SU-DHL-6 (cell line): Measurements from ENCODE around the gene TP63.

Experiments used
- H2AFZ ChIP-seq: fragments of 200-600 bp; sonication (generic); 2 replicates; pipeline ENCODE4 v1.6.1; 2014; ENCODE audit warnings: low read depth, mild to moderate bottlenecking, moderate library complexity, mixed read lengths, antibody characterized with exemption, low read length; ENCODE audit not compliant: severe bottlenecking
- H3F3A ChIP-seq: fragments of 200-600 bp; shearing (Covaris generic); 2 replicates; pipeline ENCODE4 v1.6.0; 2016; ENCODE audit warnings: antibody characterized with exemption, mild to moderate bottlenecking; ENCODE audit not compliant: insufficient read depth
- H3K27ac ChIP-seq: fragments of 200-600 bp; sonication (generic); 2 replicates; pipeline ENCODE4 v1.5.1; 2016; ENCODE audit warnings: low read depth, mild to moderate bottlenecking, low read length, moderate library complexity, mixed read lengths
- H3K27me3 ChIP-seq: fragments of 200-600 bp; sonication (generic), shearing (Covaris generic); 2 replicates; pipeline ENCODE4 v1.6.0; 2014; ENCODE audit warnings: mild to moderate bottlenecking, low read length
- H3K36me3 ChIP-seq: fragments of 200-600 bp; sonication (generic); 2 replicates; pipeline ENCODE4 v1.6.1; 2014; ENCODE audit warnings: mild to moderate bottlenecking, low read length, mixed read lengths
- H3K4me2 ChIP-seq: fragments of 300-600, 200-600 bp; shearing (Covaris generic), sonication (generic); 2 replicates; pipeline ENCODE4 v1.6.0; 2014; ENCODE audit warnings: low read length, low read depth, mild to moderate bottlenecking; ENCODE audit not compliant: poor library complexity, severe bottlenecking
- H3K4me3 ChIP-seq: fragments of 200-600 bp; sonication (generic); 2 replicates; pipeline ENCODE4 v1.5.1; 2014; ENCODE audit warnings: antibody characterized with exemption, low read length, mild to moderate bottlenecking, mixed read lengths; ENCODE audit not compliant: insufficient read depth, poor library complexity, severe bottlenecking
- H3K79me2 ChIP-seq: fragments of 200-600 bp; sonication (generic); 2 replicates; pipeline ENCODE4 v1.6.1; 2014; ENCODE audit warnings: mild to moderate bottlenecking, low read length, moderate library complexity; ENCODE audit not compliant: insufficient read depth
- H3K9ac ChIP-seq: fragments of 200-600 bp; sonication (generic); 2 replicates; pipeline ENCODE4 v1.7.0; 2014; ENCODE audit warnings: mild to moderate bottlenecking, low read length
- H3K9me2 ChIP-seq: fragments of 200-600 bp; sonication (generic); replicated peaks from 2 replicates; pipeline ENCODE4 v1.6.1; 2014; ENCODE audit warnings: low read length; ENCODE audit not compliant: insufficient read depth
- H3K9me3 ChIP-seq: fragments of 200-600 bp; sonication (generic); 2 replicates; pipeline ENCODE4 v1.6.1; 2014; ENCODE audit warnings: low read length, mixed read lengths; ENCODE audit not compliant: insufficient read depth
- H4K20me1 ChIP-seq: fragments of 200-600 bp; sonication (generic); 2 replicates; pipeline ENCODE4 v1.6.1; 2014; ENCODE audit warnings: low read depth, mild to moderate bottlenecking, antibody characterized with exemption, low read length, moderate library complexity, mixed read lengths
- EZH2phosphoT487 ChIP-seq: fragments of 200-600 bp; sonication (generic), shearing (Covaris generic); conservative IDR thresholded peaks from 2 replicates; pipeline ENCODE4 v1.6.1; 2018; ENCODE audit warnings: mild to moderate bottlenecking, antibody characterized with exemption, low read length, moderate library complexity, mixed read lengths
- TF ChIP-seq, protein P1 (sequence below): fragments of 200-600 bp; sonication (generic); IDR thresholded peaks from one replicate; pipeline ENCODE4 v1.5.1; 2017; ENCODE audit warnings: antibody characterized with exemption, mild to moderate bottlenecking, low read length, moderate library complexity; ENCODE audit not compliant: insufficient read depth, poor library complexity, severe bottlenecking

Gene TP63

GRCh38 chr3:189808246-189809007 is 177.2 kb downstream of the TP63 start:
- Histone ChIP-seq H3K9me2 (no peaks in the 10 kb centered on the region), H2AFZ (no peak overlapping the region), H3K79me2 (no peaks in the 10 kb centered on the region), H3K4me2 (no peak overlapping the region), H3K36me3 (no peaks in the 10 kb centered on the region; the same call in 1 of the 2 replicates), H3K9me3 (no peaks in the 10 kb centered on the region), H3K27ac (no peak overlapping the region), H3K27me3 (no peaks in the 10 kb centered on the region), H3K9ac (no peak overlapping the region), H4K20me1 (no peaks in the 10 kb centered on the region), H3K4me3 (no peak overlapping the region), H3F3A (no peaks in the 10 kb centered on the region)
- TF ChIP-seq, protein P1, sequence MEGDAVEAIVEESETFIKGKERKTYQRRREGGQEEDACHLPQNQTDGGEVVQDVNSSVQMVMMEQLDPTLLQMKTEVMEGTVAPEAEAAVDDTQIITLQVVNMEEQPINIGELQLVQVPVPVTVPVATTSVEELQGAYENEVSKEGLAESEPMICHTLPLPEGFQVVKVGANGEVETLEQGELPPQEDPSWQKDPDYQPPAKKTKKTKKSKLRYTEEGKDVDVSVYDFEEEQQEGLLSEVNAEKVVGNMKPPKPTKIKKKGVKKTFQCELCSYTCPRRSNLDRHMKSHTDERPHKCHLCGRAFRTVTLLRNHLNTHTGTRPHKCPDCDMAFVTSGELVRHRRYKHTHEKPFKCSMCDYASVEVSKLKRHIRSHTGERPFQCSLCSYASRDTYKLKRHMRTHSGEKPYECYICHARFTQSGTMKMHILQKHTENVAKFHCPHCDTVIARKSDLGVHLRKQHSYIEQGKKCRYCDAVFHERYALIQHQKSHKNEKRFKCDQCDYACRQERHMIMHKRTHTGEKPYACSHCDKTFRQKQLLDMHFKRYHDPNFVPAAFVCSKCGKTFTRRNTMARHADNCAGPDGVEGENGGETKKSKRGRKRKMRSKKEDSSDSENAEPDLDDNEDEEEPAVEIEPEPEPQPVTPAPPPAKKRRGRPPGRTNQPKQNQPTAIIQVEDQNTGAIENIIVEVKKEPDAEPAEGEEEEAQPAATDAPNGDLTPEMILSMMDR = no peak
- no peak for TF ChIP-seq EZH2phosphoT487

- Histone ChIP-seq H3K79me2 (no peaks in the 10 kb centered on the region), H3K9ac (no peak overlapping the region), H3K9me2 (no peaks in the 10 kb centered on the region), H3F3A (no peaks in the 10 kb centered on the region), H3K4me2 (no peak overlapping the region), H3K27ac (no peak overlapping the region), H4K20me1 (no peaks in the 10 kb centered on the region), H3K27me3 (no peaks in the 10 kb centered on the region), H3K36me3 (no peaks in the 10 kb centered on the region; the same call in 1 of the 2 replicates), H2AFZ (no peak overlapping the region), H3K4me3 (no peak overlapping the region), H3K9me3 (no peaks in the 10 kb centered on the region)
- TF ChIP-seq EZH2phosphoT487 = no peak
- TF ChIP-seq, protein P1 = no peak
Observed at GRCh38 chr3:189809583-189809982, 178.4 kb downstream of the TP63 start.

- Histone ChIP-seq H3K4me2 (no peak overlapping the region), H3K9me3 (no peaks in the 10 kb centered on the region), H3F3A (no peaks in the 10 kb centered on the region), H3K36me3 (no peaks in the 10 kb centered on the region; the same call in 1 of the 2 replicates), H4K20me1 (no peaks in the 10 kb centered on the region), H3K27me3 (no peaks in the 10 kb centered on the region), H2AFZ (no peak overlapping the region), H3K79me2 (no peaks in the 10 kb centered on the region), H3K27ac (no peak overlapping the region), H3K4me3 (no peak overlapping the region), H3K9ac (no peak overlapping the region), H3K9me2 (no peaks in the 10 kb centered on the region)
- TF ChIP-seq, protein P1 = no peak
- TF ChIP-seq EZH2phosphoT487 = no peak
Observed at GRCh38 chr3:189812806-189813465, 181.7 kb downstream of the TP63 start.
